Activated T-cell treated with anti-CD3 and anti-CD28 coated beads, Interleukin-2, amount 50 U/mL, for 24 hours (primary cell): ENCODE measurements around the gene MRPL57.
"Not testable (repeated sequence)": the region's sequence is repeated elsewhere in the genome, so short reads cannot be mapped to it uniquely, and the experiment has no call there.

Experiments
- DNase-seq: peaks from one replicate; pipeline ENCODE4 v3.0.0-alpha.2; 2020
- H3K27ac Mint-ChIP-seq: 2 replicates; pipeline ENCODE4 v1.8.0; 2020; ENCODE audit warnings: mild to moderate bottlenecking, mixed read lengths
- H3K27me3 Mint-ChIP-seq: 2 replicates; pipeline ENCODE4 v1.8.0; 2020; ENCODE audit warnings: mixed read lengths
- H3K36me3 Mint-ChIP-seq: 2 replicates; pipeline ENCODE4 v1.8.0; 2020; ENCODE audit warnings: low read depth, mixed read lengths
- H3K4me1 Mint-ChIP-seq: 2 replicates; pipeline ENCODE4 v1.8.0; 2020; ENCODE audit warnings: low read depth, mixed read lengths
- H3K4me3 Mint-ChIP-seq: 2 replicates; pipeline ENCODE4 v1.8.0; 2020; ENCODE audit warnings: mild to moderate bottlenecking, moderate library complexity, mixed read lengths
- H3K9me3 Mint-ChIP-seq: 2 replicates; pipeline ENCODE4 v1.8.0; 2020; ENCODE audit warnings: mixed read lengths

The MRPL57 gene

DNA sequence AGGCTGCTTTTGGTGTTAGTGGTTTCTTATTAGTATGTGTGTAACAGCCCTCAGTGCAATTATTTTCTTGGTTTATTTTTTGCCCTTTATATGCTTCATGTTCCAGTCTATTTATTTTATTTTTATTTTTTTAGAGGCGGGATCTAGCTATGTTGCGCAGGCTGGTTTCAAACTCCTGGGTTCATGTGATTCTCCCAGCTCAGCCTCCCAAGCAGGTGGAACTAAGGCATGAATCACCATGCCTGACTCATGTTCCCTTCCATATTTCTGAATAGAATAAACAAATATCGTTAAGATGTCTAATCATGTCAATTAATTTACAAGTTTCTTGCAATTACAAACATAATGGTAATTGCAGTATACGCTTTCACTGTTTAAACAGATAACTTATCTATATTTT is 11.8 kb upstream of the MRPL57 start:
- H3K9me3 Mint-ChIP-seq: no peaks in the 10 kb centered on the region
- H3K36me3 Mint-ChIP-seq: peaks cover 54% of the 10 kb centered on the region
- H3K4me1 Mint-ChIP-seq: no peaks in the 10 kb centered on the region
- no peak for DNase-seq
- H3K27ac Mint-ChIP-seq: no peak overlapping the region
- H3K4me3 Mint-ChIP-seq: no peak overlapping the region
- no peaks in the 10 kb centered on the region for H3K27me3 Mint-ChIP-seq

- DNase-seq, H3K4me3 Mint-ChIP-seq, H3K9me3 Mint-ChIP-seq, H3K27ac Mint-ChIP-seq, H3K4me1 Mint-ChIP-seq, H3K27me3 Mint-ChIP-seq: not testable (repeated sequence)
- H3K36me3 Mint-ChIP-seq: peaks cover 56% of the 10 kb centered on the region
Measured at GRCh38 chr13:21165606-21166005, 10.9 kb upstream of the MRPL57 start.

DNA sequence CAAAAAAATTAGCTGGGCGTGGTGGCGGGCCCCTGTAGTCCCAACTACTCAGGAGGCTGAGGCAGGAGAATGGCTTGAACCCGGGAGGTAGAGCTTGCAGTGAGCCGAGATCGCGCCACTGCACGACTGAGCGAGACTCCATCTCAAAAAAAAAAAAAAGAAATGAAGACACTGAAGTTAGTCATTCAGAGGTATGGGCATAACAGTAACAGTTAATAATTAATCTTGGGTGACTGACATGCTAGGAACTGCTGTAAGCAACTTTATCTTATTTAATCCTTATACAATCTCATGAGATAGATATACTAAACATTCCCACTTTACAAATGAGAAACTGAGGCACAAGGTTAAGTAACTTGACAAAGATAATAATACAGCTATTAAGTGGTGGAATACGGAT is 5.0 kb upstream of the MRPL57 start:
- H3K36me3 Mint-ChIP-seq: peaks cover 65% of the 10 kb centered on the region
- no peak overlapping the region for H3K27ac Mint-ChIP-seq
- H3K4me1 Mint-ChIP-seq: peaks cover 15% of the 10 kb centered on the region
- H3K4me3 Mint-ChIP-seq: no peak overlapping the region
- DNase-seq: no peak
- no peaks in the 10 kb centered on the region for H3K27me3 Mint-ChIP-seq
- H3K9me3 Mint-ChIP-seq: no peaks in the 10 kb centered on the region

- H3K4me3 Mint-ChIP-seq, H3K9me3 Mint-ChIP-seq, H3K27me3 Mint-ChIP-seq, DNase-seq, H3K27ac Mint-ChIP-seq: not testable (repeated sequence)
- H3K36me3 Mint-ChIP-seq: peaks cover 73% of the 10 kb centered on the region
- H3K4me1 Mint-ChIP-seq: peaks cover 30% of the 10 kb centered on the region
Measured at GRCh38 chr13:21173767-21174166, 2.7 kb upstream of the MRPL57 start.

DNA sequence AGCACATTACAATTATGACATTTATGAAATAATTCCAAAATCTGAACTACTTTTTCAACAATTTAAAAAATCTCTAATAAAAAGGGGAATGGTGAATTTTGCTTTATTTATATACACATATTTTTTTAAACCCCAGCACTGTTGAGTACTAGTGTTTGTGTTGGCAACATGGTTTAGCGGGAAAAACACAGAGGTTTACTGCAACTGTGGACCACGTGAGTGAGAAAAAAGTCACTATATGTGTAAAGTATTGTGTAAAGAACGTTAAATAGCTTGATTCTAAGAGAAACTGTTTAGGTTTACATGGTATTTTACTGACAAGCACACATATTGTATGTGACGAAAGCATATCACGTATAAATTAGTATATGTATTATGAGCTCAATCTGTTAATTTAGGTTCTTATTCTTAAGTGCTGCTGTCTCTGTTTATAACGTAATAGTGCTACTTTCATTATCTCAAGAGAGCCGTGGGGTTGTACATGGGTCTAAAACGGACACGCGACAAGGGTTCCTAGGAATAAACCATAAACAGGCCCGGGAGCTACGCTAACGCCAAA is 723 bp upstream of the MRPL57 start:
- Mint-ChIP-seq H3K36me3 (peaks cover 60% of the 10 kb centered on the region), H3K4me1 (peaks cover 38% of the 10 kb centered on the region), H3K27ac (peak overlapping the region; percentile 99), H3K9me3 (no peaks in the 10 kb centered on the region), H3K27me3 (no peaks in the 10 kb centered on the region), H3K4me3 (peak overlapping the region; percentile 99)
- DNase-seq: no peak

GRCh38 chr13:21176982-21177284 is 475 bp downstream of the MRPL57 start:
- Mint-ChIP-seq H3K27me3 (no peaks in the 10 kb centered on the region), H3K9me3 (no peaks in the 10 kb centered on the region), H3K4me1 (peaks cover 38% of the 10 kb centered on the region), H3K4me3 (peak overlapping the region; percentile 99), H3K27ac (peak overlapping the region; percentile 99), H3K36me3 (peaks cover 48% of the 10 kb centered on the region)
- DNase-seq: no peak

GRCh38 chr13:21181671-21182070 is 5.2 kb downstream of the MRPL57 start:
- Mint-ChIP-seq H3K27me3 (no peaks in the 10 kb centered on the region), H3K36me3 (peaks cover 24% of the 10 kb centered on the region), H3K27ac (no peak overlapping the region), H3K4me3 (no peak overlapping the region), H3K4me1 (peaks cover 23% of the 10 kb centered on the region), H3K9me3 (no peaks in the 10 kb centered on the region)
- DNase-seq: no peak

DNA sequence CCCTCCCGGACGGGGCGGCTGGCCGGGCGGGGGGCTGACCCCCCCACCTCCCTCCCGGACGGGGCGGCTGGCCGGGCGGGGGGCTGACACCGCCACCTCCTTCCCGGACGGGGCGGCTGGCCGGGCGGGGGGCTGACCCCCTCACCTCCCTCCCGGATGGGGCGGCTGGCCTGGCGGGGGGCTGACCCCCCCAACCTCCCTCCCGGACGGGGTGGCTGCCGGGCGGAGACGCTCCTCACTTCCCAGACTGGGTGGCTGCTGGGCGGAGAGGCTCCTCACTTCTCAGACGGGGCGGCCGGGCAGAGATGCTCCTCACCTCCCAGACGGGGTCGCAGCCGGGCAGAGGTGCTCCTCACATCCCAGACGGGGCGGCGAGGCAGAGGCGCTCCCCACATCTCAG is 10.0 kb downstream of the MRPL57 start:
- H3K4me1 Mint-ChIP-seq, DNase-seq, H3K9me3 Mint-ChIP-seq, H3K4me3 Mint-ChIP-seq, H3K27me3 Mint-ChIP-seq, H3K27ac Mint-ChIP-seq, H3K36me3 Mint-ChIP-seq: not testable (repeated sequence)

- H3K27me3 Mint-ChIP-seq, H3K27ac Mint-ChIP-seq, H3K36me3 Mint-ChIP-seq, DNase-seq, H3K4me3 Mint-ChIP-seq, H3K4me1 Mint-ChIP-seq, H3K9me3 Mint-ChIP-seq: not testable (repeated sequence)
Measured at GRCh38 chr13:21194756-21195155, 18.3 kb downstream of the MRPL57 start.

DNA sequence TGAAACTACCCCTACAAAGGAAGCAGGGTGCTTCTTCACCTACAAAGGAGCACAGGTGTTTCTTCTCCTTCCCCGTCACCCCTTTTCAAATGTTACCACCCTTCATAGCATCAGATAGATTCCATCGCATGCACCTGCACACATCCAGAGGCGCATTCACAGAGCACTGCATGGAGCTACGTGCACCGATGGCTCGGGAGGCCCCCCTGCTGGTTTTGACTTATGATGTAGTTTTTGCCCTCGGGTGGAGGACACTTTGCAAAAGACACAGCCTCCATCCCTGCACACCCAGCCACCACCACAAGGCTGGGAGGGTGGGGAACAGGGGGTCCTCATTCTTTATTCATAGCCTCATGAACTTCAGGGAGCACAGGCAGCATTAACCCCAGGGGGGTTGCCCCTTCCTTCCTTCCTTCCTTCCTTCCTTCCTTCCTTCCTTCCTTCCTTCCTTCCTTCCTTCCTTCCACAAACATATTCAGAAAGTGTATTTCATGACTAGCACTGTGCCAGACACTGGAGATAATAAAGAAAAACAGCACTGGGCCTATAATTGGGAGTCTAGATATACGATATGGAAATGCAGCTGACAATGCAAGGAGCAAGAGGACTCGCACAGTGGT is 21.3 kb downstream of the MRPL57 start:
- not testable (repeated sequence) for H3K36me3 Mint-ChIP-seq, H3K4me1 Mint-ChIP-seq, H3K27ac Mint-ChIP-seq, DNase-seq, H3K4me3 Mint-ChIP-seq, H3K9me3 Mint-ChIP-seq
- H3K27me3 Mint-ChIP-seq: peaks cover 14% of the 10 kb centered on the region

- not testable (repeated sequence) for H3K4me1 Mint-ChIP-seq, H3K36me3 Mint-ChIP-seq, H3K9me3 Mint-ChIP-seq, H3K4me3 Mint-ChIP-seq, H3K27ac Mint-ChIP-seq, DNase-seq
- peaks cover 14% of the 10 kb centered on the region for H3K27me3 Mint-ChIP-seq
Measured at GRCh38 chr13:21198391-21198790, 21.9 kb downstream of the MRPL57 start.

GRCh38 chr13:21201456-21202190 is 25.2 kb downstream of the MRPL57 start:
- H3K9me3 Mint-ChIP-seq, H3K27ac Mint-ChIP-seq, H3K4me3 Mint-ChIP-seq, DNase-seq, H3K36me3 Mint-ChIP-seq, H3K4me1 Mint-ChIP-seq: not testable (repeated sequence)
- peaks cover 11% of the 10 kb centered on the region for H3K27me3 Mint-ChIP-seq

GRCh38 chr13:21202767-21203531 is 26.5 kb downstream of the MRPL57 start:
- Mint-ChIP-seq H3K9me3 (no peaks in the 10 kb centered on the region), H3K27ac (no peak overlapping the region), H3K36me3 (no peaks in the 10 kb centered on the region), H3K4me3 (no peak overlapping the region), H3K4me1 (no peaks in the 10 kb centered on the region), H3K27me3 (peaks cover 10% of the 10 kb centered on the region)
- DNase-seq: no peak

GRCh38 chr13:21208652-21209154 is 32.2 kb downstream of the MRPL57 start:
- no peaks in the 10 kb centered on the region for H3K36me3 Mint-ChIP-seq
- H3K27ac Mint-ChIP-seq: no peak overlapping the region
- H3K4me1 Mint-ChIP-seq: no peaks in the 10 kb centered on the region
- no peak for DNase-seq
- H3K27me3 Mint-ChIP-seq: peaks cover 31% of the 10 kb centered on the region
- no peak overlapping the region for H3K4me3 Mint-ChIP-seq
- H3K9me3 Mint-ChIP-seq: peaks cover 16% of the 10 kb centered on the region
